MCF 10A (cell line): ENCODE measurements around the gene HPS1. TPM values are rescaled to one million over a fixed set of nuclear protein-coding genes. Genes with fewer than 3 reads are reported as not detected.

Source experiments
- BruUV-seq: library from RNA; stranded (reverse); fragments of 400-500 nt; replicated peaks from 2 replicates; lab custom pipeline; 2021; lab: Mats Ljungman, UMichigan
- CTCF ChIA-PET: fragments of 300-600 bp; sonication (Branson Sonifier 250); formaldehyde crosslinking; extraction: SDS; loops from one replicate; lab custom pipeline; 2021; ENCODE audit warnings: antibody characterized with exemption, inconsistent platforms; lab: Yijun Ruan, JAX
- POLR2A ChIA-PET: fragments of 300-600, 350-650 bp; sonication (Branson Sonifier 250); formaldehyde crosslinking; extraction: SDS; loops from one replicate; lab custom pipeline; 2020; ENCODE audit warnings: antibody characterized with exemption, inconsistent platforms; lab: Yijun Ruan, JAX
- DNase-seq: peaks from one replicate; pipeline ENCODE4 v3.0.0-alpha.2; 2018; ENCODE audit not compliant: unreplicated experiment
- H3K27ac Mint-ChIP-seq: one replicate; pipeline ENCODE4 v1.8.0; 2022; ENCODE audit warnings: mild to moderate bottlenecking, low read depth, mixed read lengths; ENCODE audit not compliant: unreplicated experiment
- H3K27me3 Mint-ChIP-seq: one replicate; pipeline ENCODE4 v1.8.0; 2022; ENCODE audit warnings: mixed read lengths; ENCODE audit not compliant: insufficient read depth, unreplicated experiment
- H3K36me3 Mint-ChIP-seq: one replicate; pipeline ENCODE4 v1.8.0; 2022; ENCODE audit warnings: mild to moderate bottlenecking, moderate library complexity, mixed read lengths; ENCODE audit not compliant: insufficient read depth, unreplicated experiment
- H3K4me1 Mint-ChIP-seq: one replicate; pipeline ENCODE4 v1.8.0; 2022; ENCODE audit warnings: mixed read lengths; ENCODE audit not compliant: insufficient read depth, unreplicated experiment
- H3K4me3 Mint-ChIP-seq: one replicate; pipeline ENCODE4 v1.8.0; 2022; ENCODE audit warnings: mild to moderate bottlenecking, moderate library complexity, mixed read lengths; ENCODE audit not compliant: unreplicated experiment
- H3K9me3 Mint-ChIP-seq: one replicate; pipeline ENCODE4 v1.8.0; 2022; ENCODE audit warnings: mixed read lengths; ENCODE audit not compliant: unreplicated experiment
- CTCF ChIP-seq: fragments of 200-600 bp; IDR thresholded peaks from one replicate; pipeline ENCODE4 v1.8.0; 2022; ENCODE audit warnings: antibody characterized with exemption, mild to moderate bottlenecking; ENCODE audit not compliant: unreplicated experiment
- intact Hi-C: fragments of 100-400 bp; cut with micrococcal nuclease; formaldehyde crosslinking; loops from 2 replicates; pipeline ENCODE4 v1.14.1; 2022
- total RNA-seq: library from RNA; stranded (reverse); gene quantifications from 2 replicates; pipeline ENCODE4 v1.2.3, GENCODE V29; 2022

Gene HPS1
- total RNA-seq, 1 experiment from 2014 or later, result 41.8 TPM

GRCh38 chr10:98469001-98469931, 22.5 kb upstream of the HPS1 start:
- Mint-ChIP-seq H3K27ac (no peak overlapping the region), H3K36me3 (no peaks in the 10 kb centered on the region), H3K9me3 (no peaks in the 10 kb centered on the region), H3K4me1 (no peaks in the 10 kb centered on the region), H3K4me3 (no peak overlapping the region), H3K27me3 (peaks cover 24% of the 10 kb centered on the region)
- intact Hi-C loops, result loop anchor here (10.0 kb wide), 2 partner anchors 204 to 386 kb away; partner anchors contain the start of gene LOXL4
- ChIA-PET POLR2A (no interaction called here), CTCF (interaction anchor here (0.6 to 2.6 kb wide), 12 partner anchors 10 to 1066 kb away, joined by 3 to 20 read pairs (median 5); no protein-coding TSS in a partner anchor)
- BruUV-seq, result no TSS peak
- no peak for TF ChIP-seq CTCF
- no peak for DNase-seq

GRCh38 chr10:98467506-98468318, 21.0 kb upstream of the HPS1 start:
- POLR2A ChIA-PET, result interaction anchor here (0.6 kb wide), 1 partner anchor 810 kb away, joined by 3 read pairs; no protein-coding TSS in a partner anchor
- intact Hi-C loops, result loop anchor here (1.0 to 10.0 kb wide), 9 partner anchors 197 to 903 kb away; partner anchors contain the start of gene LOXL4
- no peak overlapping the region for H3K27ac Mint-ChIP-seq
- H3K4me1 Mint-ChIP-seq, result no peaks in the 10 kb centered on the region
- peak overlapping the region; percentile 69 for H3K4me3 Mint-ChIP-seq
- DNase-seq, result peak; percentile 93
- CTCF ChIA-PET, result interaction anchor here (0.5 to 2.6 kb wide), 59 partner anchors 8 to 1591 kb away, joined by 3 to 22 read pairs (median 4); partner anchors contain the start of gene HPS1
- H3K27me3 Mint-ChIP-seq, result peaks cover 9% of the 10 kb centered on the region
- BruUV-seq, result no TSS peak
- no peaks in the 10 kb centered on the region for H3K36me3 Mint-ChIP-seq
- H3K9me3 Mint-ChIP-seq, result no peaks in the 10 kb centered on the region
- TF ChIP-seq CTCF, result peak; percentile 83

- ChIA-PET POLR2A (interaction anchor here (0.6 kb wide), 1 partner anchor 810 kb away, joined by 3 read pairs; no protein-coding TSS in a partner anchor), CTCF (interaction anchor here (0.5 to 2.6 kb wide), 51 partner anchors 9 to 1591 kb away, joined by 3 to 22 read pairs (median 3); partner anchors contain the start of gene HPS1)
- Mint-ChIP-seq H3K27me3 (peaks cover 1% of the 10 kb centered on the region), H3K36me3 (no peaks in the 10 kb centered on the region), H3K9me3 (no peaks in the 10 kb centered on the region), H3K27ac (no peak overlapping the region), H3K4me1 (no peaks in the 10 kb centered on the region), H3K4me3 (peak overlapping the region; percentile 69)
- TF ChIP-seq CTCF, result no peak
- DNase-seq, result no peak
- no TSS peak for BruUV-seq
- intact Hi-C loops, result loop anchor here (1.0 to 10.0 kb wide), 9 partner anchors 197 to 904 kb away; partner anchors contain the start of gene LOXL4
These were observed 20.2 kb upstream of the HPS1 start for GRCh38 chr10:98466861-98467505.
